Caco-2 (cell line): ENCODE data around the gene TRA2A. TPM values are rescaled to one million over a fixed set of nuclear protein-coding genes. Genes with fewer than 3 reads are reported as not detected.

Source experiments
- BruUV-seq: library from RNA; stranded (reverse); fragments of 400-500 nt; replicated peaks from 2 replicates; lab custom pipeline; 2021; lab: Mats Ljungman, UMichigan
- CTCF ChIA-PET: fragments of 300-600 bp; sonication (Branson Sonifier 250); formaldehyde crosslinking; loops from one replicate; lab custom pipeline; 2022; ENCODE audit warnings: antibody characterized with exemption; lab: Charles Lee
- POLR2A ChIA-PET: fragments of 300-600 bp; sonication (Branson Sonifier 250); formaldehyde crosslinking; loops from one replicate; lab custom pipeline; 2022; ENCODE audit warnings: antibody characterized with exemption; lab: Charles Lee
- DNase-seq, 2 experiments: peaks; one replicate each; pipeline versions ENCODE4 v3.0.0 to v3.0.0-alpha.2; 2020 to 2022
- H3K27me3 ChIP-seq: replicated peaks from 2 replicates; pipeline ENCODE4 v1.6.0; 2011; ENCODE audit warnings: low read length; ENCODE audit not compliant: control insufficient read depth, insufficient read depth
- H3K36me3 ChIP-seq: 2 replicates; pipeline ENCODE4 v1.5.1; 2011; ENCODE audit warnings: low read length; ENCODE audit not compliant: control insufficient read depth, insufficient read depth
- H3K4me1 ChIP-seq: fragments of 250-450 bp; sonication (Bioruptor Pico); 2 replicates; pipeline ENCODE4 v1.5.1; 2020; ENCODE audit warnings: mild to moderate bottlenecking
- H3K4me3 ChIP-seq: 2 replicates; pipeline ENCODE4 v1.5.1; 2011; ENCODE audit warnings: low read depth, mild to moderate bottlenecking, control low read depth, low read length
- H3K9me3 ChIP-seq: fragments of 250-450 bp; sonication (Bioruptor Pico); 2 replicates; pipeline ENCODE4 v1.5.1; 2020; ENCODE audit warnings: mild to moderate bottlenecking, moderate library complexity
- H3K27ac Mint-ChIP-seq: one replicate; pipeline ENCODE4 v1.8.0; 2022; ENCODE audit warnings: mixed read lengths; ENCODE audit not compliant: unreplicated experiment
- H3K27me3 Mint-ChIP-seq: one replicate; pipeline ENCODE4 v1.8.0; 2022; ENCODE audit warnings: mixed read lengths; ENCODE audit not compliant: insufficient read depth, unreplicated experiment
- H3K36me3 Mint-ChIP-seq: one replicate; pipeline ENCODE4 v1.8.0; 2022; ENCODE audit warnings: mild to moderate bottlenecking, mixed read lengths; ENCODE audit not compliant: insufficient read depth, unreplicated experiment
- H3K4me1 Mint-ChIP-seq: one replicate; pipeline ENCODE4 v1.8.0; 2022; ENCODE audit warnings: low read depth, mixed read lengths; ENCODE audit not compliant: unreplicated experiment
- H3K4me3 Mint-ChIP-seq: one replicate; pipeline ENCODE4 v1.8.0; 2022; ENCODE audit warnings: mild to moderate bottlenecking, moderate library complexity, mixed read lengths; ENCODE audit not compliant: unreplicated experiment
- H3K9me3 Mint-ChIP-seq: one replicate; pipeline ENCODE4 v1.8.0; 2022; ENCODE audit warnings: mixed read lengths; ENCODE audit not compliant: unreplicated experiment
- CTCF ChIP-seq, 2 experiments: fragments of 200-600 bp in 1 of 2; IDR thresholded peaks; 1 replicate in 1 of 2; 2 replicates in 1 of 2; pipeline versions ENCODE4 v1.5.1 to v1.8.0; 2011 to 2022; ENCODE audit warnings: antibody characterized with exemption in 1 of 2, control low read depth in 1 of 2, inconsistent platforms in 1 of 2, low read depth in 1 of 2, low read length in 1 of 2, mild to moderate bottlenecking in 1 of 2, moderate library complexity in 1 of 2; ENCODE audit not compliant: insufficient read depth in 1 of 2, severe bottlenecking in 1 of 2, unreplicated experiment in 1 of 2
- intact Hi-C: fragments of 100-400 bp; cut with micrococcal nuclease; formaldehyde crosslinking; loops from one replicate; pipeline ENCODE4 v1.10.0; 2022; ENCODE audit not compliant: unreplicated experiment
- total RNA-seq: library from RNA; stranded (reverse); gene quantifications from 2 replicates; pipeline ENCODE4 v1.2.3, GENCODE V29; 2022

TRA2A gene
- total RNA-seq, 1 experiment from 2014 or later: 123 TPM

DNA sequence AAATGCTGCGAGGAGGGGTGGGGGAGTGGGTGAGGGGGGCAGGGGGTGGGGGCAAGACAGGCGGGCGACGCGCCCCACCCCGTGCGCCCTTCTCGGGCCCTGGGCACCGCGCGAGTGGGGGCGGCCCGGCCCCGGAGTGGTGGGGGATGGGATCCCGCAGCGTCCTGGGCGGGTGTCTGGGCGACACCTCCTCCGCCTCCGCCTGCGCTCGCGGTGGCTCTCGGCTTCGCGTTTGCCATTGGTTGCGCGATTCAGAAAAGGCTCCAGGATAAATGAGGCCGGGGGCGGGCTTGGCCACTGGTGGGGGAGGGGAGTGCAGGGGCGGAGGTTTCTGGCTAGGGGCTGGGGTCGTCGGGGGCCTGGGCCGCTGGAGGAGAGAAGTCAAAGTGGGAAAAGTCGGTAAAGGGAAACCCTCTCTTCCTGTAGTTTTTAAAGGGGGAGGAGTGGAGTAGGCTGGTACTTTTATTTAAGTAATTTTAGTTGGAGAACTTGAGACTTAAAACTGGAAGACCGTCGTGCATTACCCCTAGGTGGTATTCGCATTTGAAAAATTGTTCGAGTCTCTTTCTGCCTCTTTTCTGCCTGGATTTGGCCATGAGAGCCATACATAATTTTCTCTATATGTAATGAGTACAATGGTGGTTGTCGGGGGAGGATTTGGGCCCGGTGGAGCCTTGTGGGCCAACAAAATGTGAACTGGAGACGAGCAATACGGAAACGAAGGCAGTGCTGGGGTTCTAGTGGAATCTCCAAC, 60.5 kb downstream of the TRA2A start:
- no peaks in the 10 kb centered on the region for H3K9me3 Mint-ChIP-seq
- H3K27me3 ChIP-seq: no peaks in the 10 kb centered on the region
- TSS peak; percentile 41 for BruUV-seq
- ChIA-PET POLR2A (no interaction called here), CTCF (no interaction called here)
- peaks cover 66% of the 10 kb centered on the region for H3K36me3 Mint-ChIP-seq
- peak overlapping the region; percentile 81 for H3K4me3 Mint-ChIP-seq
- peak overlapping the region; percentile 84 for H3K4me3 ChIP-seq
- H3K27me3 Mint-ChIP-seq: no peaks in the 10 kb centered on the region
- H3K9me3 ChIP-seq: no peaks in the 10 kb centered on the region
- intact Hi-C loops: no loop called here
- H3K4me1 ChIP-seq: peaks cover 21% of the 10 kb centered on the region
- TF ChIP-seq CTCF (IDR thresholded peaks at IDR 0.05; ENCODE audit: insufficient read depth in 1 of 2, low read depth in 1 of 2, low read length in 1 of 2, severe bottlenecking in 1 of 2, unreplicated experiment in 1 of 2): no peak
- peak; percentile 95 for DNase-seq
- peaks cover 1% of the 10 kb centered on the region for H3K4me1 Mint-ChIP-seq
- peak overlapping the region; percentile 93 for H3K27ac Mint-ChIP-seq
- H3K36me3 ChIP-seq: no peaks in the 10 kb centered on the region

GRCh38 chr7:23470330-23471105, 61.3 kb downstream of the TRA2A start, which contains the start of gene IGF2BP3:
Gene IGF2BP3 (minus strand): TSS chr7:23470491. CDS start chr7:23470110, 381 bp downstream.
- TF ChIP-seq CTCF (IDR thresholded peaks at IDR 0.05; ENCODE audit: insufficient read depth in 1 of 2, low read depth in 1 of 2, low read length in 1 of 2, severe bottlenecking in 1 of 2, unreplicated experiment in 1 of 2): no peak
- Mint-ChIP-seq H3K4me1 (peaks cover 3% of the 10 kb centered on the region), H3K27ac (peak within 1 kb of the TSS; percentile 93), H3K9me3 (no peaks in the 10 kb centered on the region), H3K27me3 (no peaks in the 10 kb centered on the region), H3K4me3 (peak within 1 kb of the TSS; percentile 81), H3K36me3 (peaks cover 71% of the 10 kb centered on the region)
- Histone ChIP-seq H3K9me3 (no peaks in the 10 kb centered on the region), H3K4me1 (peaks cover 25% of the 10 kb centered on the region), H3K27me3 (no peaks in the 10 kb centered on the region), H3K36me3 (no peaks in the 10 kb centered on the region), H3K4me3 (peak within 1 kb of the TSS; percentile 84)
- DNase-seq: peak; percentile 94 to 97
- intact Hi-C loops: loop anchor here (1.0 kb wide), 3 partner anchors 40 to 91 kb away; no protein-coding TSS in a partner anchor
- BruUV-seq: no TSS peak
- ChIA-PET POLR2A (interaction anchor here (0.8 to 1.0 kb wide), 2 partner anchors 9 to 16 kb away, joined by 3 read pairs; no protein-coding TSS in a partner anchor), CTCF (interaction anchor here (1.8 kb wide), 1 partner anchor 74 kb away, joined by 5 read pairs; no protein-coding TSS in a partner anchor)

- CTCF ChIA-PET: interaction anchor here (1.8 kb wide), 1 partner anchor 75 kb away, joined by 5 read pairs; no protein-coding TSS in a partner anchor
- Histone ChIP-seq H3K36me3 (no peaks in the 10 kb centered on the region), H3K4me1 (peaks cover 30% of the 10 kb centered on the region), H3K27me3 (no peaks in the 10 kb centered on the region), H3K9me3 (no peaks in the 10 kb centered on the region), H3K4me3 (peak overlapping the region; percentile 84)
- Mint-ChIP-seq H3K4me1 (peaks cover 9% of the 10 kb centered on the region), H3K27ac (peak overlapping the region; percentile 93), H3K27me3 (no peaks in the 10 kb centered on the region), H3K9me3 (no peaks in the 10 kb centered on the region), H3K36me3 (peaks cover 74% of the 10 kb centered on the region), H3K4me3 (peak overlapping the region; percentile 81)
- POLR2A ChIA-PET: interaction anchor here (0.8 to 1.0 kb wide), 2 partner anchors 8 to 17 kb away, joined by 3 read pairs; no protein-coding TSS in a partner anchor
- BruUV-seq: TSS peak; percentile 50
- no peak for DNase-seq
- TF ChIP-seq CTCF (IDR thresholded peaks at IDR 0.05; ENCODE audit: insufficient read depth in 1 of 2, low read depth in 1 of 2, low read length in 1 of 2, severe bottlenecking in 1 of 2, unreplicated experiment in 1 of 2): no peak
- intact Hi-C loops: loop anchor here (1.0 kb wide), 3 partner anchors 40 to 91 kb away; no protein-coding TSS in a partner anchor
Measured at GRCh38 chr7:23469961-23470250, 61.9 kb downstream of the TRA2A start.
